T-helper 9 cell (primary cell): ENCODE data around the gene SORCS1.

Experiments used
- DNase-seq: peaks from one replicate; pipeline ENCODE4 v3.0.0-alpha.2; 2020

SORCS1 gene

GRCh38 chr10:106714734-106715555 is 449.6 kb downstream of the SORCS1 start:
- DNase-seq, result no peak

GRCh38 chr10:106713846-106714245 is 450.7 kb downstream of the SORCS1 start:
- no peak for DNase-seq

DNA sequence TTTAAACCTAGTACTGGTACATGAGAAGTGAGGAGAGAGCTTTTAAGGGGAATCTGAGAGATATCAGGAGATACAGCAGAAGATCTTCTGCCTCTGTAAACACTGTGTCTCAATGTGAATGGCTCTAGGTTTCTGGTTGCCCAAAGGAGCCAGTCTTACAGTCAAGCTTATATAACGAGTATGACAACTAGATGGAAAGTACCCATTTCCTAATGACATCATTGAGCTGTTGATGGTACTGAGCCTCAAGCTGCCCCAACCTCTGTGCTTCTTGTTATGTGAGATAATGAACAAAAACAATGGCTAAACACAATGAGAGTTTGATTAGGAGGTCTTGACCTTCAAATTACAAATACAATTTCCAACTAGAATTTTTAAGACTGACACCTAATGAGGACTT is 451.5 kb downstream of the SORCS1 start:
- no peak for DNase-seq

DNA sequence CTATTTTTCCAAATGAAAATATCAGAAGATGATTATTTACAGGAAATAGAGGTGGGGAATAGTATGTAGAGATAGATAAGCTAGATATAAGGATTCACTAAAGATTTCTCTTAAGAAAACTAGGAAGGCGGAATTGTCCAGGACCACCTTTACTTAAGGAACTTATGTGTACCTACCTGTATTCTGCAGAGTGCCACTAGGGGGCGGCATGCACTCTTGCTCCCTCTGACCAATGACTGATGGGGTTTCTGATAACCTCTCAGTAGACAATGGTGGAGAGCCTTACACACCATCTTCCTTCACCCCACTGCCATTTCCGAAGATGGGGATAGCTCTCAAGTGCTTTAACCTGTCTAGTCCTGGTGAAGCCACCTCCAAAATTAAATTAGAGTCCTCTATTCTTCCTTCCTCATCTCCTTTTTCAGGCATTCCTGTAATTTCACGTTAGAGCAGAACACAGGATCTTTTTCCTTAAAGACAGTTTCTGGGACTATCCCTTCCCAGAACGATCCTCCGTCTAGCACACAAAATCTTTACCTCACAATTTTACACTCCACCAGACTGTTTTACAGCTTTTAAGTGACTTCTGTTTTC is 453.1 kb downstream of the SORCS1 start:
- no peak for DNase-seq

- DNase-seq, result no peak
These were observed 456.0 kb downstream of the SORCS1 start for GRCh38 chr10:106708506-106708905.

DNA sequence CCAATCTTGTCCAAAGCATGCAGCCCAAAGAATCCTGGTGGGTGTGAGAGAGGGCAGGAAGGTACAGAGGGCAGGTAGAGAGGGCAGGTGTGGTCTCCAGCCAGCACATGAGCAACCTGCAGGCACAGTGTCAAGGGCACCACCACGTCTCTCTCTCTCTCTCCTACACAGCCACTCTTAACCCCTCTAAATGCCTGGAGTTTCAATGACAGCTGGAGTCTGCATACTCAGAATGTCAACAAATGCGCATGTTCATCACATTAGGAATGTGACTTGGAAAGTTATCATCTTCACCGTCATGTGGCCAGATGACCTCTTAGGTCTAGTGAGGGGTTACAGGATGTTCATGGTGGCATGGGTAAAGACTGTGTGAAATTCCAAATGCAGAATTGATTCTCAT is 456.8 kb downstream of the SORCS1 start:
- DNase-seq, result no peak

DNA sequence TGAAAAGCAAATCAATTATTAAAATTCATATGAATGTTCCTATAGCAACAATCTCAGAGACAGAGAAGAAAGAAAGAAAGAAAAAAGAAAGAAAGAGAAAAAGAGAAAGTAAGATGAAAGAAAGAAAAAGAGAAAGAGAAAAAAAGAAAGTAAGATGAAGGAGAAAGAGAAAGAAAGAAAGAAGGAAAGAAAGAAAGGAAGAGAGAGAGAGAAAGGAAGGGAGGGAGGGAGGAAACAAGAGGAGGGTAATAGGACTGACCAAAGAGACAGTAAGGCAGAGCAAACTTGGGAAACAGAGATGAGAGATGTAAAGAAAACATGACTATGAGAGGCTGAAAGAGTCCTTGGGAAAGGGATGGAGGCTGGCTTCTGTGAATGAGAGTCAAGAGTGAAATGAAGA is 458.4 kb downstream of the SORCS1 start:
- no peak for DNase-seq

DNA sequence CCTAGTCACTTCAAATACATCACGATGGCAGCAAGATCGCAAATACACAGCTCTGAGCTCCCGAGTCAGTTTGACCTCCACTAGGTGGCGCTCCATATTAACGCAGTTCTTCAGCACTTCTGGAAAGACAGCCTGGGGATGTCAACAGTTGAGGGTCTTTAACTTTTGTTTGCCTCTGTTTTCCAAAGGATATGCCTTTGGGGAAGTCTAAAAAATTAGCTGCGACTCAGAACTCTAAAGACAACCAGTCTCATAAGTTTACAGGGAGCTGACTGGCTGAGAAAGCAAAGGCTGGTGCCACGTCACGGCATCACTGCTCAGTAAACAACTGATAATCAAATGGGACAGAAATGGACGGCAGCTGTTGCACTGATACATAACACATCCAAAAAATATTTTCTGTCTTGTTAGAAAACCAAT is 458.8 kb downstream of the SORCS1 start:
- DNase-seq, result no peak

DNA sequence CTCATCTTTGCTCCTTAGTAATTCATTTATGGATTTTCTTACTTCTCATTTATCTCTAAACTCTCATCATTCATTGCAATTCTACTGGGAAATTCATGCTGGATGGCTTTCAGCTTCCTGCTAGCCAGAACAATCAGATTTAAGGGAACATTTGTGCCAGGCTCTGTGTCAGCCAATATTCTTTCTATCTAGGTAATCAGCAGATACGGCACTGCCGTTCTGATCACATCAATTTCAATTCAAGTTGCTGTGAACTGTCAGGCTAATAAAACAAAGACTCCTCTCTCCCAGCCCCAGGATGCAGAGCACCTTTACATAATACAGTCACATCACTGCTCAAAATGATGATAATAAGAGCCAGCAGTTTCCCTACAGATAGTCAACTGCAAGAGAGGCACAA is 468.3 kb downstream of the SORCS1 start:
- DNase-seq, result no peak

- no peak for DNase-seq
These were observed 469.8 kb downstream of the SORCS1 start for GRCh38 chr10:106694696-106695095.

- DNase-seq, result no peak
These were observed 482.3 kb downstream of the SORCS1 start for GRCh38 chr10:106682175-106682574.

DNA sequence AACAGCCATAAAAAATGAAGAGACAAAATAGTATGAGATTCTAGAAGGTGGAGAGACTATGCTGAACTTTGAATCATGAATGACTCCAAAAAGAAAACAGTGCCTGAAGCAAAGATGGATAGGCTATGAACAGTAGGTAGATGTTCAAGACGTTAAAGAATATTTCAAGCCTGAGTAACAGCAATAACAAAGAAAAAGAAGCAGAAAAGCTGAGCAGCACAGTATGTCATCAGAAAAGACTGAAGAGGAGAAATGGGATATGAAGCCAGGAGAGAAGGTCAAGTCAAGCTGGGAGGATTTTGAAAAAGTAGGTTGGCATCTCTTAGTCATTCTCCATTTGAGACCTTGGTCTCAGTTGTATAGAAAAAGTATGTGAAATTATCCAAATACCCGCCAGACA is 484.4 kb downstream of the SORCS1 start:
- no peak for DNase-seq

DNA sequence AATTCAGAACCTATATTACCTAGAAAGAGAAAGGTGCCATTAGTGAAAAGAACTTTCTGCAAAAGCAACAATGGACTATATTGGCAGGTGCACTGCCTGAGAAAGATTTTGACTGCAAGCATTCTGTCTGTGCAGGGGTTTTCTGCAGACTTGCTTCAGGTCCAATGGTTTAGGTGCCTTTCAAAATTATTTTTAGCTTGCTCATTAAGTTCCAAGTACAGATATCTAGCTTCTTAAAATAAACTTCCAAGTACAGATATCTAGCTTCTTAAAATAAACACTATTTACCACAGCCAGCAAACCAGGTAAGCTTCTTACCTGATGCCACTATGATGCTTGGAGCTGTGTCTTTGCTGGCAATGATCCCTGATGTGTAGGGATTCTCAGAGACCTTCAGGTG is 485.2 kb downstream of the SORCS1 start:
- no peak for DNase-seq

DNA sequence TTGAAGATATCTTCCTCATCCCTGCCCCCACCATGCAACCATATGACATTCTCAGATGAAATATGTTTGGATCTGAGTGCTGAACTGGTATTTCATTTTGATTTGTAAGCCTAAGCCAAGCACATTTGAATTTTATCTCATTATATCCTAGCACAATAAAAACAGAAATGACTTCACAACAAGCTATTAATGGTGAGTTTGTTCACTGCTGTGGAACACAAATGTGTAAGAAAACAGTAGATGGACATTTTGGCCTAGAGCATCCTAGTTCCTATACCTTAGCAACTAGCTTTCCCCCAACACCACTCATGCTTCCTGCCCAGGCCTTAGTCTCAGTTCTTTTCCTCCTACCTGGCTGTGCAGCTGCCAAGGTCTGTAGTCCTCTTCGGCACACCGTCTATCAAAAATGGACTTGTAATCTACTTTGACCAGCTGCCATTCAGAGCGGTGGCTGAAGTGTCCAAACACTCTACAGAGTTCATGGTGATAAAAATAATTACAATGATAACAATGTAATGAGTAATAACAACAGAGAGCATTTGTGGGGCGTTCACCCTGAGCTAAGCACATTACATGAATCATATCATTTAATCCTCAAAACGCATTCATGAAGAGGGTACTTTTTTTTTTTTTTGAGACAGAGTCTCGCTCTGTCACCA is 491.9 kb downstream of the SORCS1 start:
- DNase-seq, result no peak

DNA sequence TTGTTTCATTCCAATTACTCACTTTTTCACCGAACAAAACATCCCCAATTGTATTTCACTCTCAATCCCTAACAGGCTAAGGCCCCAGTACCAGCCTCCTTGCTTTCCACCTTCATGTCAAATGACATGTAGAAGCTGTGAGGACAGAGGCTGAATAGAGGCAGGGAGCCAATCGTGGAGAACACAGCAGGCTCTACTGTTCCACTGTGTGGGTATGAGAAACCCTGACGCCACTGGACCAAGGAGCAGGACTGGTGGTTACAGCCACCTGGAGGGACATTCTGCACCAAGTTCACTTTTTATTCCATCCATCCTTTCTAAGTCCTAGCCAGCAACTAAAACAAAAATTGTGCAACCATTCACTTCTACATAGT is 502.8 kb downstream of the SORCS1 start:
- DNase-seq, result no peak

GRCh38 chr10:106661133-106661766 is 503.3 kb downstream of the SORCS1 start:
- DNase-seq, result no peak

- no peak for DNase-seq
These were observed 504.0 kb downstream of the SORCS1 start for GRCh38 chr10:106660550-106660949.

DNA sequence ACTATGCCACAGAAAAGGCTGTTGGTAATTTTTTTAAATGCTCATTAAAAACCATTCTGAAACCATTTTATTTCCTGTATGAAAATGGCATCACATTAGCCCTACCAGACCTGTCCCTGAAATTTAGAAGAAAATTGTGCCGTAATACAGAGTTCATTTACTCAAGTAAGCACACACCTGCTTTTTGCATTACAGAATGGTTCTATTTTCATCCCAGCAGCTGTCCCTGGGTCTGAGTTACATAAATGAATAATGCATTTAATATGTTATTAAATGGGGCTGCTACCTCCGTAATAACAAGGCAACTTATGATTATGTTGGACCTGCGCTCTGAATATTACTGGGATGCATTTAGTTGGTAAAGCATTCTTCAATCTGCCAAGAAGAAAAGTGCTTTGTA is 508.9 kb downstream of the SORCS1 start:
- DNase-seq, result no peak

DNA sequence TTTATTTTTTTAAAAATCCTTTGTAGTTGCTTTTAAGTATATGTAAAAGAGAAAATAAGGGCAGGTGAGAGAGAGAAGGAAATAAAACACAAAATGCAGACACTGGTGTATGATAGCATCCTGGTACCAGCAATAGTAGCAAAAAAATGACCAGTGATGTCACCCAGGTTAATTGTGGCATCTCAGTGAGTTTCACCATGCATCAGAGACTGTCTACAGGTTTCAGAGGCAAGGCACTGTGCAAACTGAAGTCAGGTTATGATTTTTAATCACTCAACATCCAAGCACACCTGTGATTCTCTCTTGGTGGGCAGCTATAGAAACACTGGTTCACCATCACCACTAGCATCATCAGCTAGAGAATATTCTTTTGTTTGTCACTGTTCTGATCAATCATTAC is 509.3 kb downstream of the SORCS1 start:
- DNase-seq, result no peak

- DNase-seq, result no peak
These were observed 512.2 kb downstream of the SORCS1 start for GRCh38 chr10:106652279-106652678.

DNA sequence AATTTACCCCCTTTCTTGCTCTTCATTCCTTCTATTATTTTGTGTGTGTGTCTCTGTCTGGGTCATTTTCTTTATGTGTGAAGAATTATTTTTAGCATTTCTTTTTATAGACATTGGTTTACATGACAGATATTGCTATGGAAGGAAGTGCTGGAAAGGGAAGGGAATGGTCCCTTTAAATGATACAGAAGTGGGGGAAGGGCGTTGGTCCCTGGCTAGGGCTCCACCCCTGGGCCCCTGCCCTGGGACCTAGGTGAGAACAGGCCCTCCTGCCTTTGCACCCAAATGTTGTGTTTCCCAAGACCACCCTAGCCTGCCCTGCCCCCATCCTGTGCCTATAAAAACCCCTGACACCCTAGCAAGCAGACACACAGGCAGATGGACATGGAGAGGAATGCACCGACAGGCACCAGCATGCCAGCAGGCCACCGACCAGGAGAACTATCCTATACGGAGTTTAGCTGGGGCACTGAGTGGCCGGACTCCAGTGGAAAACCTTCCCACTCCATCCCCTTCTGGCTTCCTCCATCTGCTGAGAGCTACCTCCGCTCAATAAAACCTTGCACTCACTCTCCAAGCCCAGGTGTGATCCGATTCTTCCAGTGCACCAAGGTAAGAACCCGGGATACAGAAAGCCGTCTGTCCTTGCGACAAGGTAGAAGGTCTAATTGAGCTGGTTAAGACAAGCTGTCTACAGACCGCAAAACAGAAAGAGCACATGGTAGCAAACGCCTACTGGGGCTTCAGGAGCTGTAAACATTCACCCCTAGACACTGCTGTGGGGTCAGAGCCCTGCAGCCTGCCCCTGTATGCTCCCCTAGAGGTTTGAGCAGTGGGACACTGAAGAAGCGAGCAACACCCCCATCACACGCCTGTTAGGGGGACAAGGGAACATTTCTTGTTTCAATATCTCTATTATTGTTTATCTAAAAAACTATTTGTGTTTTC is 515.7 kb downstream of the SORCS1 start:
- no peak for DNase-seq

GRCh38 chr10:106643473-106643872 is 521.0 kb downstream of the SORCS1 start:
- DNase-seq, result no peak
